Measurements from ENCODE around the gene OPRD1. TPM values are rescaled to one million over a fixed set of nuclear protein-coding genes. Genes with fewer than 3 reads are reported as not detected.
A peak's percentile ranks its signal among the peaks of the same experiment; 100 is the strongest.

Gene OPRD1
- total RNA-seq, 1 donor from 2014 or later = not detected

DNA sequence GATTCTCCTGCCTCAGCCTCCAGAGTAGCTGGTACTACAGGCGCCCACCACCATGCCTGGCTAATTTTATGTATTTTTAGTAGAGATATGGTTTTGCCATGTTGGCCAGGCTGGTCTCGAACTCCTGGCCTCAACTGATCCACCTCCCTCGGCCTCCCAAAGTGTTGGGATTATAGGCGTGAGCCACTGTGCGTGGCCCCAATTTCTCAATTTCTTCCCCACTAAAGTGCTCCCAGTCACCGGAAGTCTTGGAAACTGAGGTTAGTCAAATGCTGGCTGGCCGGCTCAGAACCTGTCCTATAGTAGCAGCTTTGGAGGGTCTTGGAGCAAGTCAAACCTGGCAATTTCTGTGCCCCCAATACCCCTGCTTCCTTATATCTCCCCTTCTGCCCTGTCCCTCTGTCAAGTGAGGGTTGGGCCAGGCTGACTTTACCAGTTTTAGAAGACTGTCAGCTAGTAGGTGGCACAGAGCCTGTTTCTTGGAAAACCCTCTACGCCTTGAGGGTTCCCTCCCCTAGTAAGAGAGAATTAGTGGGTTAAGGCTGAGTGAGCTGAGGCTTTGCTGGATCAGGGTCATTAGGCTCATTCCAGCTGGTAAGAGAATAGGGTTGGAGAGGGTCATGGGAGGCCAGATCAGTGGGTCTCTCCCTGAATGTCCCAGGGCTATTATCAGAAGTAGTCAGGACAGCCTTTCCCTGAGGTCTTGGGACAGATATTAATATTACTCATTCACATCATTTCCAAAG lies 94.1 kb downstream of the OPRD1 start:
- DNase-seq (ENCODE audit: low read depth, low spot score) = no peak

- no peak for DNase-seq (ENCODE audit: low read depth, low spot score)
These were observed 97.2 kb downstream of the OPRD1 start for GRCh38 chr1:28909198-28909597.

DNA sequence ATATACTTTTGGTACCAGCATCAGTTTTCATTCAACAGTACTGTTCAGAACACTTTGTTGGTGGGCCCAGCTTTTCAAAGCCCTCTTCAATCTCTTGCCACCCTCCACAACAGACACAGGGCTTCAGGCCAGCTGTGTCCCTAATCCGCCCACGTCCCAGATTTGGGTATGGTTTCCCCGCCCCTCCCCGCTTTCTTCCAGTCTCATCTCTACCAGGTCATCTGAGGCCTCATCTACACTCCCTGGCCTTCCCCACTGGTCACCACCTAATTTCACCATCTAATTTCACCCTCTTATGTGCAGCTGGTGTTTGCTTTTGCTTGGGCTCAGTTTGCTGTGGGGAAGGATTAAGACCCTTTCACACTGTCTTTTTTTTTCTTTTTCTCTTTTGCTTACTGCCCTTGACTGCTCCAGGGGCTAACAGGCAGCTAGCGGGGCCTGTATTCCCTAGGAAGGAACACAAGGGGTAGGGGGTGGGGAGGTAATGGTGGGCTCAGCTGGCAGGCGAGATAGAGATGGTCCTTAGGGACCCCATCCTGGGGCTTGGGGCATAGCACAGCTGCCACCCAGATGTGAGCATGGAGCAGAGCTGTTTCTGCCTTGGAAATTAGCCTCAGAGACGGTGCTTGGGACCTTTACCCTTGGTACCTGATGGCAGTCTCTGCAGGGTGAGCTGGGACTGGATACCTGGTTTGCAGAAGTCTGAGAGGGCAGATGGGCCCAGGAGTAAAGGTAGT lies 98.6 kb downstream of the OPRD1 start:
- no peak for DNase-seq (ENCODE audit: low read depth, low spot score)

DNA sequence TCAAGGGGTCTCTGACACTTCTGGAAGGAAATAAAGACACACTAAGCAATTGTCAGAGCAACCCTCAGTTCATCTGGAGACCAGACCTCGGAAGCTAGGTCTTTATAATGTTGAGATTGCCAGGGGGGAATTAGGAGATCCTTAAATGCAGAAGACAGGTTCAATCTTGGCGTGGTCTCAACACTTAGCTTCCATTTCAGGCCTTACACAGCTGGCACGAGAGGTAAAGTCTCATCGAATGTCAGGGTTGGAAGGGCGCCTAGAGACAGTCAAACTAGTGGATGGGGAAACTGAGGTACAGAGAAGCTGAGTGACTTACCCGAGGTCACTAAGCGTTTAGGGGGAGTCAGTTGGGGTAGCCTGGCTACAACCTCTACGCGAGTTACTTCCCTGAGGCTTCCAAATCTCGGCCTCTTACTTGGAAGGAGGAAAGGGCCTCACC lies 101.8 kb downstream of the OPRD1 start:
- no peak for DNase-seq (ENCODE audit: low read depth, low spot score)

DNA sequence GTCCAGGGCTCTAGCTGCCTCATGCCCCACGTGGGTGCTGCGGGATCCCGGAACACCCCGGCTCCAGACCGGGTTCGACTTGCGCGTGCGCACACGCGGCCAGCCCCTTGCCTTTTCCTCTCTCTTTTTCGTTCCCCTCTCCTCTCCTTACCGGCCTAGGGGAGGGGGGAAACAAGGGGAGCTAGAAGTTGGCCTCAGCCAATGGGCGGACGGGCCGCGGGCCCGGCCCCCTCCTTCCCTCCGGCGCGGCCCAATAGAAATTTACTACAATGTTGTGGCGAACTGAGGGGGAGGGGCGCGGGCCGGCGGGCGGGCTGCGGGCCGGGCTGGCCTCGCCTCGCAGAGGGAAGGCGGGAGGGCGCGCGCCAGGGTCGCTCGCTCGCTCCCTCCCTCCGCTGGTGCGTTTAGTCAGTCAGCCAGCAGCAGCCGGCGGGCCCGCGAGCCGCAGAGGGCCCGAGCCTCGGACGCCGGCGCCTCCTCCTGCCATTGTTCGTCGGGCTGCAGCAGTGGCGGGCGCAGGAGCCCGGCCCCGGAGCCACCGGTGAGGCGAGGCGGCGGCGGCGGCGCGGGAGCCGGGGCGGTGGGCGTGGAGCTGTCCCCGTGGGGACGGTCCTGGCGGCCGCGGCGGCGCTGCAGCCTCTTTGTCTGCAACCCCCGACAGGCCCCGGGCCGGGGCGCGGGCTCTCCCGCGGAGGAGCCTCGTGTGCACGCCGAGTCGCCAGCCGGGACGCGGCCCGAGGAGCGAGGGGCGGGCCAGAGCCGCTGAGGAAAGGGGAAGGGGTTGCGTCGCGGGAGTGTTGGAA lies 102.5 kb downstream of the OPRD1 start, which contains the start of gene EPB41:
TSS of gene EPB41 (plus strand) at position 342 of the 803 bp plus-strand sequence. CDS start 72,869 bp downstream, outside the sequence.
- peak; percentile 69 for DNase-seq (ENCODE audit: low read depth, low spot score)

DNA sequence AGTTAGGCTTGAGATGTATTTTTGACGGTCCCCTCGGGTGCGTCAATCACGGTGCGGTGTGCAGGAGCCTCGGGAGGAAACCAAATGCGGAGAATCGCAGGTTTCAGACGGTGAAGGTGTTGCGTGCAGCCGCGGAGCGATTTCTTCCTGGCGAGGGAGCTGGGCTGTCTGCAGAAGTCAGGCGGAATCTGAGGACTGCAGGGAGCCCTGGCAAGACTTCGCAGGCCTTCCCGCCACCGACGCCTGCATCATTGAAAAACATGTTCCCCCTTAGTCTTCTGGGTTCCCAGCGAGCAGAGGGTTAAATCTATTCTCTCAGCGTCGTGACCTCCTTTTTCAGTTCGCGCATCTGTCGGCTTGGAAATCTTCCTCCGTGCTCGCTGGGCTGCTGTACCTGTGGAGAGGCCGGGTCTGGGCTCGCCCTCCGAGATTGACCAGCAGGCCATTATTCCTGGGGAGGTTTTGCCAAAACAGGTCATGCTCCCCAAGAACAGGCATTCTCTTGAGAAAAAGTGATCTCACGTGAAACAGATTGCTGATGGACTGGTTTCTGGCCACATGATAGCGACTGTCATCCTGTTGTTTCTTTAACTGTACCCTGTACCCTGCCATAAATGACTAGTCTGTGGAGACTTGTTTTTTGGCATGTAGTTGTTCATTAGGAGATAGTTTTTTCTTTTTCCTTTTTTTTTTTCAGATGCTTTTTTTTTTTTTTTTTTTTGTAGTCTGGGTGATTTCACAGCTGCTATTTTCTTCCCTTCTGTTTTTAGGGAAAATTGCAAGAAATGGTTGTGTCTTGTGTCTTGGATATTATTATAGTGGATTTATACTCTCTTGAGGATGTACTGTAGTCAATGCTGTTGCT lies 103.3 kb downstream of the OPRD1 start:
- no peak for DNase-seq (ENCODE audit: low read depth, low spot score)

DNA sequence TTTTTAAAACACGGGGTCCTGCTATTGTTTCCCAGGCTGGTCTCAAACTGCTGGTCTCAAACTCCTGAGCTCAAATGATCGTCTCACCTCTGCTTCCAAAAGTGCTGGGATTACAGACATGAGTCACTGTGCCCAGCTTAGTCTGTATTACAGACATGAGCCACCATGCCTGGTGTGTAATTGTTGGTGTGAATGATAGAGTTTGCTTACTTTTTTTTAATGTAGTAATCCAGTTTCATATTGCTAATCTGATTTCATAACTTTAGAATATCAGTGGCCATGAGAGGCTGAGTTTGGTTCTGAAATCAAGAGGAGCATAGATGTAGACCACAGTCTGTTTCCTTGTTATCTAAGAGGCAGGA lies 105.8 kb downstream of the OPRD1 start:
- no peak for DNase-seq (ENCODE audit: low read depth, low spot score)

Other genes with a start within 250 kb of the OPRD1 start
- 1.7 and 2.0 TPM in 2 replicates for gene RAB42, start 219.9 kb upstream of the OPRD1 start, total RNA-seq
- 35.3 and 36.9 TPM in 2 replicates for gene TAF12, start 169.1 kb upstream of the OPRD1 start, total RNA-seq
- not detected in 2 replicates for gene RNU11, start 163.6 kb upstream of the OPRD1 start, total RNA-seq
- 8.4 and 12.7 TPM in 2 replicates for gene GMEB1, start 143.4 kb upstream of the OPRD1 start, total RNA-seq
- 91.9 and 96.8 TPM in 2 replicates for gene YTHDF2, start 75.2 kb upstream of the OPRD1 start, total RNA-seq
- 18.6 and 32.8 TPM in 2 replicates for gene EPB41, start 102.4 kb downstream of the OPRD1 start, total RNA-seq